Esophagus squamous epithelium (tissue), 4 donors: Measurements from ENCODE around the gene ADRM1.

Experiments
- POLR2A ChIP-seq, 4 donors: fragments of 450-650 bp; IDR thresholded peaks; one replicate each; pipeline ENCODE4 v1.6.1; 2017; ENCODE audit warnings: antibody characterized with exemption in 4 of 4, mild to moderate bottlenecking in 4 of 4, moderate library complexity in 3 of 4
- TF ChIP-seq, protein P1 (sequence below), 6 experiments: fragments of 450-650 bp in 4 of 6; fragments of 200-600 bp in 2 of 6; sonication (generic) in 2 of 6; IDR thresholded peaks; one replicate each; pipeline ENCODE4 v1.5.1; 2016 to 2019; ENCODE audit warnings: antibody characterized with exemption in 6 of 6, mild to moderate bottlenecking in 4 of 6, moderate library complexity in 4 of 6

DNA sequence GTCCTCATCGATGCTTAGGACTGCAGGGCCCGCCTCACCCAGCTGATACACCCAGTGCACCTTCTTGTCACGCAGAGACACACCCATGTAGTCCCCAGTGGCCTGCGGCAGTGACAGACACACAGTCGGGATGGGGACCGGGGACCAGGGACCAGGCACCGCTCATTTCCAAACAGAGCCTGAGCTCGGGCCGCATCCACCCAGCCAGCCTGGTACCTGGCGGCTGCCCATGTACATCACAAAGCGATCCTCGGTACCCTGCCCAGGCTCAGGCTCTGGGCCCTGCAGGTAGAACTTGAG, 11.5 kb downstream of the ADRM1 start:
- TF ChIP-seq, protein P1, sequence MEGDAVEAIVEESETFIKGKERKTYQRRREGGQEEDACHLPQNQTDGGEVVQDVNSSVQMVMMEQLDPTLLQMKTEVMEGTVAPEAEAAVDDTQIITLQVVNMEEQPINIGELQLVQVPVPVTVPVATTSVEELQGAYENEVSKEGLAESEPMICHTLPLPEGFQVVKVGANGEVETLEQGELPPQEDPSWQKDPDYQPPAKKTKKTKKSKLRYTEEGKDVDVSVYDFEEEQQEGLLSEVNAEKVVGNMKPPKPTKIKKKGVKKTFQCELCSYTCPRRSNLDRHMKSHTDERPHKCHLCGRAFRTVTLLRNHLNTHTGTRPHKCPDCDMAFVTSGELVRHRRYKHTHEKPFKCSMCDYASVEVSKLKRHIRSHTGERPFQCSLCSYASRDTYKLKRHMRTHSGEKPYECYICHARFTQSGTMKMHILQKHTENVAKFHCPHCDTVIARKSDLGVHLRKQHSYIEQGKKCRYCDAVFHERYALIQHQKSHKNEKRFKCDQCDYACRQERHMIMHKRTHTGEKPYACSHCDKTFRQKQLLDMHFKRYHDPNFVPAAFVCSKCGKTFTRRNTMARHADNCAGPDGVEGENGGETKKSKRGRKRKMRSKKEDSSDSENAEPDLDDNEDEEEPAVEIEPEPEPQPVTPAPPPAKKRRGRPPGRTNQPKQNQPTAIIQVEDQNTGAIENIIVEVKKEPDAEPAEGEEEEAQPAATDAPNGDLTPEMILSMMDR (IDR thresholded peaks at IDR 0.05) = no peak
- TF ChIP-seq POLR2A (IDR thresholded peaks at IDR 0.05) = no peak
